Fibroblast of peridontal ligament (primary cell): ENCODE results near the gene LYSMD3.

Experiments used
- DNase-seq: peaks from one replicate; pipeline ENCODE4 v3.0.0-alpha.2; 2010; ENCODE audit errors: extremely low read depth

LYSMD3 gene

GRCh38 chr5:90548069-90548593, 18.7 kb upstream of the LYSMD3 start:
- DNase-seq = no peak

GRCh38 chr5:90547072-90547536, 17.7 kb upstream of the LYSMD3 start:
- DNase-seq = no peak

GRCh38 chr5:90546216-90546837, 16.9 kb upstream of the LYSMD3 start:
- DNase-seq = peak; percentile 56

- no peak for DNase-seq
Observed at GRCh38 chr5:90545511-90545910, 16.1 kb upstream of the LYSMD3 start.

GRCh38 chr5:90542827-90543519, 13.6 kb upstream of the LYSMD3 start:
- no peak for DNase-seq

- no peak for DNase-seq
Observed at GRCh38 chr5:90534922-90535321, 5.5 kb upstream of the LYSMD3 start.

- DNase-seq = no peak
Observed at GRCh38 chr5:90533794-90534193, 4.4 kb upstream of the LYSMD3 start.

- DNase-seq = no peak
Observed at GRCh38 chr5:90530736-90531487, 1.5 kb upstream of the LYSMD3 start.

GRCh38 chr5:90529939-90530677, 724 bp upstream of the LYSMD3 start:
- DNase-seq = peak; percentile 83

GRCh38 chr5:90528601-90529193, 687 bp downstream of the LYSMD3 start:
- peak; percentile 49 for DNase-seq

- DNase-seq = no peak
Observed at GRCh38 chr5:90519081-90519480, 10.3 kb downstream of the LYSMD3 start.

- no peak for DNase-seq
Observed at GRCh38 chr5:90518661-90519060, 10.7 kb downstream of the LYSMD3 start.

- no peak for DNase-seq
Observed at GRCh38 chr5:90514520-90514919, 14.9 kb downstream of the LYSMD3 start.

GRCh38 chr5:90510438-90510837, 18.9 kb downstream of the LYSMD3 start:
- no peak for DNase-seq

- no peak for DNase-seq
Observed at GRCh38 chr5:90506221-90506620, 23.2 kb downstream of the LYSMD3 start.

- DNase-seq = no peak
Observed at GRCh38 chr5:90504743-90505142, 24.6 kb downstream of the LYSMD3 start.

GRCh38 chr5:90503596-90503995, 25.8 kb downstream of the LYSMD3 start:
- no peak for DNase-seq

- no peak for DNase-seq
Observed at GRCh38 chr5:90495146-90495545, 34.2 kb downstream of the LYSMD3 start.

GRCh38 chr5:90494043-90494442, 35.3 kb downstream of the LYSMD3 start:
- no peak for DNase-seq

GRCh38 chr5:90488791-90489190, 40.6 kb downstream of the LYSMD3 start:
- DNase-seq = peak; percentile 84

- peak; percentile 5 for DNase-seq
Observed at GRCh38 chr5:90484540-90484939, 44.8 kb downstream of the LYSMD3 start.
